ENCODE data around the gene LCN12. TPM values are rescaled to one million over a fixed set of nuclear protein-coding genes. Genes with fewer than 3 reads are reported as not detected.

Gene LCN12
- polyA plus RNA-seq, 1 of the 3 experiments (the other 2 are of a cell fraction) = 0.87 TPM

DNA sequence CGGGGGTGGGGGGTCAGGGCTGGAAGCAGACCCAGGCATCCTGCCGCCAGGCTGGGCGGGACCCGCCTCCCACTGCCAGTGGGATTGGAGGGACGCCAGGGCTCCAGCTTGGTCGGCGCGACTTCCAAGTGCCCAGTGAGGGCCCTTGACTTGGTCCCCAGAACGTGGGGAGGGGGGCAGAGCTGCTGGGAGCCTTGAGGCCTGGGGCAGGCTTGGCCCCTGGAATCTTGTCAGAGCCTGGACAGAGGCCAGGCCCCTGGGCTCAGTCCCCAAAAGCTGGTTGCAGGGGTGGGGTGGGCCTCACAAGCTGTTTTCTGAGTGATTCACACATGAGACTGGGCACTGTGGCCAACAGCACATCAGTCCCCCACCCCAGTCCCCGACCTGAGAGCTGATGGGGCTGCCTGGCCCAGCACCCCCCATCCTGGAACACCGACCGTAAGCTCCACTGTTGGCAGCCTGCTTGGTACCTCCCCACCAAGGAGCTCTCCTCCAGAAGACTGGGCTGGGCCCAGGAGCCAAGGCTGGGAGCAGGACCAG lies 43.8 kb downstream of the LCN12 start:
- Histone ChIP-seq H3K9ac (no peak overlapping the region), H4K20me1 (ENCODE audit: insufficient read depth) (0 out of 2 replicates have a peak, but pooled peaks cover 3% of the 10 kb centered on the region), H3K4me2 (peak overlapping the region; percentile 55), H3K36me3 (replicated peaks in 1 of 2; ENCODE audit: control insufficient read depth in 1 of 2, insufficient read depth in 2 of 2, low read length in 1 of 2) (peaks cover 0 to 7% of the 10 kb centered on the region in 2 experiments), H3K27me3 (ENCODE audit: insufficient read depth) (no peaks in the 10 kb centered on the region), H3F3A (replicated peaks; ENCODE audit: insufficient read depth) (no peaks in the 10 kb centered on the region), H3K9me3 (no peaks in the 10 kb centered on the region), H3K4me1 (ENCODE audit: control insufficient read depth in 1 of 2, insufficient read depth in 2 of 2, low read depth in 1 of 2, low read length in 1 of 2) (peaks cover 9 to 24% of the 10 kb centered on the region in 2 experiments; a peak in 3 of 4 replicates), H3K4me3 (ENCODE audit: low read depth in 2 of 2, low read length in 1 of 2) (no peak overlapping the region), H3K79me2 (ENCODE audit: insufficient read depth) (peaks cover 18% of the 10 kb centered on the region; the same call in 1 of the 2 replicates), H3K9me2 (no peaks in the 10 kb centered on the region), H2AFZ (ENCODE audit: low read depth) (no peak overlapping the region), H3K27ac (ENCODE audit: low read depth in 2 of 2, low read length in 1 of 2) (no peak overlapping the region)
- 53% methylated on average over 3 of the region's 12 CpGs for WGBS (ENCODE audit: low lambda C conversion rate)
- ChIA-PET POLR2A (interaction anchor here (0.6 to 1.4 kb wide), 5 partner anchors 12 to 60 kb away, joined by 3 read pairs; partner anchors contain the start of gene FBXW5), CTCF (interaction anchor here (0.9 to 6.8 kb wide), 6 partner anchors 33 to 68 kb away, joined by 3 to 68 read pairs (median 8); partner anchors contain the start of genes ABCA2, FBXW5, FUT7 and LCN12)
- TF ChIP-seq ELF1 (IDR thresholded peaks at IDR 0.05) (0 out of 2 replicates have a peak, but pooled peaks have one; percentile 1), RCOR1 (IDR thresholded peaks at IDR 0.05; ENCODE audit: low read length) (no peak)
- no peak for DNase-seq

- 61% methylated on average over 8 of the region's 35 CpGs for WGBS (ENCODE audit: low lambda C conversion rate)
- no peak within 1 kb of the TSS for H2AFZ ChIP-seq (ENCODE audit: low read depth)
- no peaks in the 10 kb centered on the region for H3K27me3 ChIP-seq (ENCODE audit: insufficient read depth)
- peaks cover 18% of the 10 kb centered on the region; the same call in 1 of the 2 replicates for H3K79me2 ChIP-seq (ENCODE audit: insufficient read depth)
- no peaks in the 10 kb centered on the region for H3K9me2 ChIP-seq
- H3K9me3 ChIP-seq = no peaks in the 10 kb centered on the region
- ChIA-PET CTCF (interaction anchor here (0.9 to 6.8 kb wide), 8 partner anchors 32 to 209 kb away, joined by 3 to 68 read pairs (median 5); partner anchors contain the start of genes ABCA2, FBXW5, FUT7 and LCN12), POLR2A (interaction anchor here (0.6 to 1.4 kb wide), 5 partner anchors 11 to 59 kb away, joined by 3 read pairs; partner anchors contain the start of gene FBXW5)
- TF ChIP-seq, protein P1, sequence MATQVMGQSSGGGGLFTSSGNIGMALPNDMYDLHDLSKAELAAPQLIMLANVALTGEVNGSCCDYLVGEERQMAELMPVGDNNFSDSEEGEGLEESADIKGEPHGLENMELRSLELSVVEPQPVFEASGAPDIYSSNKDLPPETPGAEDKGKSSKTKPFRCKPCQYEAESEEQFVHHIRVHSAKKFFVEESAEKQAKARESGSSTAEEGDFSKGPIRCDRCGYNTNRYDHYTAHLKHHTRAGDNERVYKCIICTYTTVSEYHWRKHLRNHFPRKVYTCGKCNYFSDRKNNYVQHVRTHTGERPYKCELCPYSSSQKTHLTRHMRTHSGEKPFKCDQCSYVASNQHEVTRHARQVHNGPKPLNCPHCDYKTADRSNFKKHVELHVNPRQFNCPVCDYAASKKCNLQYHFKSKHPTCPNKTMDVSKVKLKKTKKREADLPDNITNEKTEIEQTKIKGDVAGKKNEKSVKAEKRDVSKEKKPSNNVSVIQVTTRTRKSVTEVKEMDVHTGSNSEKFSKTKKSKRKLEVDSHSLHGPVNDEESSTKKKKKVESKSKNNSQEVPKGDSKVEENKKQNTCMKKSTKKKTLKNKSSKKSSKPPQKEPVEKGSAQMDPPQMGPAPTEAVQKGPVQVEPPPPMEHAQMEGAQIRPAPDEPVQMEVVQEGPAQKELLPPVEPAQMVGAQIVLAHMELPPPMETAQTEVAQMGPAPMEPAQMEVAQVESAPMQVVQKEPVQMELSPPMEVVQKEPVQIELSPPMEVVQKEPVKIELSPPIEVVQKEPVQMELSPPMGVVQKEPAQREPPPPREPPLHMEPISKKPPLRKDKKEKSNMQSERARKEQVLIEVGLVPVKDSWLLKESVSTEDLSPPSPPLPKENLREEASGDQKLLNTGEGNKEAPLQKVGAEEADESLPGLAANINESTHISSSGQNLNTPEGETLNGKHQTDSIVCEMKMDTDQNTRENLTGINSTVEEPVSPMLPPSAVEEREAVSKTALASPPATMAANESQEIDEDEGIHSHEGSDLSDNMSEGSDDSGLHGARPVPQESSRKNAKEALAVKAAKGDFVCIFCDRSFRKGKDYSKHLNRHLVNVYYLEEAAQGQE (IDR thresholded peaks at IDR 0.05; ENCODE audit: low read depth, low read length) = no peak
- TF ChIP-seq ELF1 (IDR thresholded peaks at IDR 0.05) (0 out of 2 replicates have a peak, but pooled peaks have one; percentile 6), FOSL2 (IDR thresholded peaks at IDR 0.05; ENCODE audit: borderline replicate concordance, low read depth) (no peak), JUND (IDR thresholded peaks at IDR 0.05) (no peak), RCOR1 (IDR thresholded peaks at IDR 0.05; ENCODE audit: low read length) (no peak), SIN3A (IDR thresholded peaks at IDR 0.05; ENCODE audit: borderline replicate concordance, low read depth, low read length) (no peak)
- peaks cover 0 to 7% of the 10 kb centered on the region in 2 experiments for H3K36me3 ChIP-seq (replicated peaks in 1 of 2; ENCODE audit: control insufficient read depth in 1 of 2, insufficient read depth in 2 of 2, low read length in 1 of 2)
- 0 out of 2 replicates have a peak, but pooled peaks cover 3% of the 10 kb centered on the region for H4K20me1 ChIP-seq (ENCODE audit: insufficient read depth)
- H3K9ac ChIP-seq = no peak within 1 kb of the TSS
- H3K4me3 ChIP-seq (ENCODE audit: low read depth in 2 of 2, low read length in 1 of 2) = no peak within 1 kb of the TSS
- H3F3A ChIP-seq (replicated peaks; ENCODE audit: insufficient read depth) = no peaks in the 10 kb centered on the region
- no peak within 1 kb of the TSS for H3K27ac ChIP-seq (ENCODE audit: low read depth in 2 of 2, low read length in 1 of 2)
- peak; percentile 68 for DNase-seq
- H3K4me1 ChIP-seq (ENCODE audit: control insufficient read depth in 1 of 2, insufficient read depth in 2 of 2, low read depth in 1 of 2, low read length in 1 of 2) = peaks cover 9 to 24% of the 10 kb centered on the region in 2 experiments; a peak in 3 of 4 replicates
- peak within 1 kb of the TSS; percentile 55 for H3K4me2 ChIP-seq
Measured at GRCh38 chr9:136996361-136997292, 44.6 kb downstream of the LCN12 start, which contains the start of gene CLIC3. TSS of gene CLIC3 (minus strand) at chr9:136996568. CDS start at chr9:136996543, 25 bp downstream.

Data from SK-N-SH (cell line).